ENCODE data around the gene NEAT1. TPM values are rescaled to one million over a fixed set of nuclear protein-coding genes. Genes with fewer than 3 reads are reported as not detected.
A peak's percentile ranks its signal among the peaks of the same experiment; 100 is the strongest.

Gene NEAT1
- total and polyA plus RNA-seq, 9 of the 15 experiments (the other 6 are each of a cell fraction or from before 2014, with no cell fraction given): 20.1 to 389 (median 62.8) TPM

- no peak for TF ChIP-seq ZHX1 (conservative IDR thresholded peaks at IDR 0.05; ENCODE audit: low read length)
- TF ChIP-seq HLTF (IDR thresholded peaks at IDR 0.05): 0 out of 2 replicates have a peak, but pooled peaks have one; percentile 6
- 0 out of 2 replicates have a peak, but pooled peaks have one; percentile 51 for TF ChIP-seq ZNF717 (CRISPR knock-in tag; IDR thresholded peaks at IDR 0.05)
- no peak for TF ChIP-seq TRIM25 (IDR thresholded peaks at IDR 0.05; ENCODE audit: borderline replicate concordance)
- no peak for TF ChIP-seq POLR3G (IDR thresholded peaks at IDR 0.05; ENCODE audit: extremely low read depth, insufficient read length, insufficient replicate concordance)
- TF ChIP-seq POLR3A (IDR thresholded peaks at IDR 0.05; ENCODE audit: borderline replicate concordance, extremely low read depth, insufficient read depth, insufficient read length): no peak
- no peak for TF ChIP-seq PTTG1 (tag; IDR thresholded peaks at IDR 0.05; ENCODE audit: low read depth)
- no peak for TF ChIP-seq SIX5 (IDR thresholded peaks at IDR 0.05; ENCODE audit: borderline replicate concordance in 1 of 2, insufficient read depth in 1 of 2, low read depth in 1 of 2, low read length in 2 of 2)
- no peak for TF ChIP-seq ZNF785 (CRISPR knock-in tag; IDR thresholded peaks at IDR 0.05)
- no peak for TF ChIP-seq GABPB1 (CRISPR knock-in tag; IDR thresholded peaks at IDR 0.05)
- TF ChIP-seq NFIX (CRISPR knock-in tag; IDR thresholded peaks at IDR 0.05; ENCODE audit: low read depth): no peak
- no peak for TF ChIP-seq MBD1 (CRISPR knock-in tag; IDR thresholded peaks at IDR 0.05)
- no peak for TF ChIP-seq HEY1 (CRISPR knock-in tag; IDR thresholded peaks at IDR 0.05; ENCODE audit: borderline replicate concordance)
- TF ChIP-seq SAP30 (IDR thresholded peaks at IDR 0.05; ENCODE audit: borderline replicate concordance, insufficient read depth, low read depth, low read length, poor library complexity, severe bottlenecking): no peak
- no peak for TF ChIP-seq ELK3 (CRISPR knock-in tag; IDR thresholded peaks at IDR 0.05)
- no peak for TF ChIP-seq GABPA (tag; conservative IDR thresholded peaks at IDR 0.05; ENCODE audit: low read depth)
- no peak for TF ChIP-seq RBM14 (IDR thresholded peaks at IDR 0.05; ENCODE audit: borderline replicate concordance, insufficient read depth, low read depth, low read length)
- TF ChIP-seq ZNF764 (CRISPR knock-in tag; IDR thresholded peaks at IDR 0.05; ENCODE audit: low read depth): no peak
These were observed 21.9 kb downstream of the NEAT1 start (continued) for GRCh38 chr11:65444314-65445051.

All from K562 (cell line).